Activated CD8-positive, alpha-beta T cell treated with anti-CD3 and anti-CD28 coated beads, Interleukin-2, amount 10 ng/mL, durations not matched to agents 7 days and 5 days (primary cell): ENCODE measurements around the gene STUB1. TPM values are rescaled to one million over a fixed set of nuclear protein-coding genes. Genes with fewer than 3 reads are reported as not detected.
A peak's percentile ranks its signal among the peaks of the same experiment; 100 is the strongest.

Experiments used
- ATAC-seq: fragments of 150-1000 bp; cut with Tn5 transposase; one replicate; pipeline ENCODE4 v1.10.0; 2021; ENCODE audit warnings: moderate library complexity
- CTCF ChIA-PET: fragments of 350-600 bp; sonication (Branson Sonifier 250); formaldehyde crosslinking; loops from one replicate; lab custom pipeline; 2021; ENCODE audit warnings: antibody characterized with exemption; lab: Charles Lee
- POLR2A ChIA-PET: fragments of 350-600 bp; sonication (Branson Sonifier 250); formaldehyde crosslinking; loops from one replicate; lab custom pipeline; 2021; ENCODE audit warnings: antibody characterized with exemption; lab: Charles Lee
- DNase-seq: peaks from one replicate; pipeline ENCODE4 v3.0.0-alpha.2; 2020
- H3K27ac Mint-ChIP-seq: one replicate; pipeline ENCODE4 v1.8.0; 2021; ENCODE audit warnings: mild to moderate bottlenecking, mixed read lengths
- H3K27me3 Mint-ChIP-seq: one replicate; pipeline ENCODE4 v1.8.0; 2021; ENCODE audit warnings: low read depth, mixed read lengths
- H3K36me3 Mint-ChIP-seq: one replicate; pipeline ENCODE4 v1.8.0; 2021; ENCODE audit warnings: low read depth, mixed read lengths
- H3K4me1 Mint-ChIP-seq: one replicate; pipeline ENCODE4 v1.8.0; 2021; ENCODE audit warnings: low read depth, mixed read lengths
- H3K4me3 Mint-ChIP-seq: one replicate; pipeline ENCODE4 v1.8.0; 2021; ENCODE audit warnings: mild to moderate bottlenecking, mixed read lengths
- H3K9me3 Mint-ChIP-seq: one replicate; pipeline ENCODE4 v1.8.0; 2022; ENCODE audit warnings: mixed read lengths; ENCODE audit not compliant: insufficient read depth
- total RNA-seq, 2 experiments: library from RNA; stranded (reverse); gene quantifications; one replicate each; pipeline ENCODE4 v1.2.3, GENCODE V29; 2021

The STUB1 gene
- total RNA-seq, 2 experiments from 2014 or later: 80.4 to 86.4 TPM

DNA sequence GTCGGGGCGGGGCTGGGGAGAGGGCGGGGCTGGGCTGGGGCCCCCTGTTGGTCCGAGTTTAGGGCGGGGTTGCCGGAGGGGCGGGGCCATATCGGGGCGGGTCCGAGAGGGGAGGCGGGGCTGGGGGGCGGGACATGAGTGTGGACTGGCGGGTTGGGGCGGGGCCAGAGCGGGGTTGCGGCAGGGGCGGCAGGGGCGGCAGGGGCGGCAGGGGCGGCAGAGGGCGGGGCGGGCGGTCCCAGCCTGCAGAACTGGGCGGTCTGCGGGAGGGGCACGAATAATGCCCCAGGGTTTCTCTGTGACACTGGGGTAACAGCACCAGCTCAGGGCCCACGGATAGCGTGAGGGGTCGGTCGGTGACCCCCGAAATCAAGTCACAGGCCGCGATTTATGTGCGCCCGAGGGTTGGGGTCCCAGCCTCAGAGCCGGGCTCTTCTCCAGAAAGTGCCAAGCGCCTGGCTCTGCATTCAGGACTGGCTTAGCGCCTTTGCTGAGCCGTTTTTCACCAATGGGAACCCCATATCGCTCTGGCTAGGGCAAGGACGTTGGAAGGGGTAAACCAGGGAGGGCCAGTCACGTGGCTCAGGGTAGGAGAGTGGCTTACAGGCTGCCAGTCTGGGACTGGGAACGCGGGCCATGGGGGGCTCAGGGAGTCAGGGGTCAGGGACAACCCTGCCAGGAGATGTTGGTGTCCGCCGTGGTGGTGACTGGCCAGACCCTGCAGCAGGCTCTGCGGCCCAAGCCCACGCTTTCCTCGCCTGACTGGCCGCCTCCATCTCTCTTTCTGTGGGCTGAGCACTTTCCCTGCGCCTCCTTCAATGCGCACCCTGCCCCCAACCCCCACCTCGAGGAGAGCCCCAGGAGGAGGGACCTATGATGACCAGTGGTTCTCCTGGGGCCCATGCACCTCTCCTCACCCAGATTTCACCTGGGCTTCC is 42.9 kb upstream of the STUB1 start:
- Mint-ChIP-seq H3K27ac (peak overlapping the region; percentile 88), H3K9me3 (no peaks in the 10 kb centered on the region), H3K4me1 (peaks cover 10% of the 10 kb centered on the region), H3K27me3 (peaks cover 2% of the 10 kb centered on the region), H3K4me3 (peak overlapping the region; percentile 90), H3K36me3 (peaks cover 3% of the 10 kb centered on the region)
- ChIA-PET CTCF (interaction anchor here (1.2 to 2.7 kb wide), 3 partner anchors 11 to 72 kb away, joined by 3 to 16 read pairs (median 3); partner anchors contain the start of gene WDR90), POLR2A (interaction anchor here (1.1 kb wide), 1 partner anchor 42 kb away, joined by 3 read pairs; no protein-coding TSS in a partner anchor)
- ATAC-seq: peak; percentile 16
- DNase-seq: peak; percentile 92

GRCh38 chr16:638034-638543 is 42.1 kb upstream of the STUB1 start:
- Mint-ChIP-seq H3K27ac (no peak overlapping the region), H3K36me3 (peaks cover 3% of the 10 kb centered on the region), H3K4me3 (no peak overlapping the region), H3K4me1 (peaks cover 16% of the 10 kb centered on the region), H3K9me3 (no peaks in the 10 kb centered on the region), H3K27me3 (peaks cover 2% of the 10 kb centered on the region)
- POLR2A ChIA-PET: no interaction called here
- CTCF ChIA-PET: interaction anchor here (2.7 kb wide), 1 partner anchor 10 kb away, joined by 16 read pairs; the partner anchor contains the start of gene WDR90
- DNase-seq (no peak), ATAC-seq (no peak)

DNA sequence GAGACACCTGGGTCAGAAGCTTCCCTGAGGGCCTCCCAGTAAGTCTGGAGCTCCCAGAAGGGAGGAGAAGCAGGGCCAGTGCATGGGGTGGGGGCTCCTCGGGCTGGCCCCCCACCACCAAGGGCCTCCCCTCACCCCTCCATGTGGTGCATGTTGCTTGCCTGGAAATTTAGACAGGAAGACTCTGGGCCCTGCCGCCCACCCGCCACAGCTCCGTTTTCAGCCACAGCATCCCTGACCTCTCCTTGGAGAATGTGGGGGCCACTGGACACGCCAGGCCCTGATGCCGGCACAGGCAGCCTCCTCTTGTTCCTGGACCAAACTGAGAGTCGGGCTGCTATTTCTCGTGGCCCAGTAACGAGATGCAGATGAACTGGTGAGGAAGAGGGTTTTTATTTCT is 41.4 kb upstream of the STUB1 start:
- ChIA-PET POLR2A (no interaction called here), CTCF (no interaction called here)

GRCh38 chr16:640614-641013 is 39.6 kb upstream of the STUB1 start:
- ChIA-PET POLR2A (no interaction called here), CTCF (no interaction called here)
- Mint-ChIP-seq H3K4me3 (peak overlapping the region; percentile 42), H3K9me3 (no peaks in the 10 kb centered on the region), H3K27me3 (peaks cover 2% of the 10 kb centered on the region), H3K36me3 (peaks cover 12% of the 10 kb centered on the region), H3K27ac (no peak overlapping the region), H3K4me1 (peaks cover 17% of the 10 kb centered on the region)
- DNase-seq (no peak), ATAC-seq (no peak)

More for the DNA sequence above, 41.4 kb upstream of the STUB1 start:
- DNase-seq (no peak), ATAC-seq (no peak)
- no peak overlapping the region for H3K27ac Mint-ChIP-seq
- H3K9me3 Mint-ChIP-seq: no peaks in the 10 kb centered on the region
- peaks cover 21% of the 10 kb centered on the region for H3K4me1 Mint-ChIP-seq
- peaks cover 6% of the 10 kb centered on the region for H3K36me3 Mint-ChIP-seq
- peaks cover 2% of the 10 kb centered on the region for H3K27me3 Mint-ChIP-seq
- H3K4me3 Mint-ChIP-seq: no peak overlapping the region

DNA sequence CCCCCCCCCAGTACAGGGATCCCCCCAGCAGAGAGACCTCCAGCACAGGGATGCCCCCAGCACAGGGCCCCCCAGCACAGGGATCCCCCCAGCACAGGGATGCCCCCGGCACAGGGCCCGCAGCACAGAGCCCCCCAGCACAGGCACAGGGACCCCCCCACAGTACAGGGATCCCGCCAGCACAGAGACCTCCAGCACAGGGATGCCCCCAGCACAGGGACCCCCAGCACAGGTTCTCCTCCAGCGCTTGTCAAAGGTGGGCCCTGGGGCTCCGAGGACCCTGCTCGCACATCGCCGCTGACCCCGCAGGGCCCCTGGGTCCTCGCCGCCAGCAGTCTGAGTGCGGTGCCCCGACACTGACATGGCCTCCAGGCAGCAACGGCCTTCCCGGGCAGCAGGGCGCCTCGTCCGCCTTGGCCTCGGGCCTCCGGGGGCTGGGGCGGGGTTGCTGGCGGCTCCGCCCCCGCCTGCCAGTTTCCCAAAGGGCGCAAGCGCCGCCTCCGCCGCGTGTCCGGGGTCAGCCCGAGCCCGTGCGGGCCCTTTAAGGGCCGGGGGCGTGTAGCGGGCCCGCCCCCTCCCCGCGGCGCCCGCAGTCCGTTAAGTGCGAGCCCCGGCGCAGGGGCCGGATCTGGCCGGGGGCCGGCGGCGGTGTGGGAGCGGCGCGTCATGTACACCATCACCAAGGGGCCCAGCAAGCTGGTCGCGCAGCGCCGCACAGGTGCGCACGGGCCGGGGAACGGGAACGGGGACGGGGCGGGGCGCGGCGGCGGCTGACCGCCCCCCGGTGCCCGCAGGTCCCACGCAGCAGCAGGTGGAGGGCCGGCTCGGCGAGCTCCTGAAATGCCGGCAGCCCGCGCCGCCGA is 38.7 kb upstream of the STUB1 start, which contains the start of gene MCRIP2:
MCRIP2 (plus strand) TSS at position 503 of the 863 bp plus-strand sequence; CDS start at position 667, 164 bp downstream.
- Mint-ChIP-seq H3K9me3 (no peaks in the 10 kb centered on the region), H3K27me3 (peaks cover 2% of the 10 kb centered on the region), H3K36me3 (peaks cover 12% of the 10 kb centered on the region), H3K27ac (peak within 1 kb of the TSS; percentile 67), H3K4me3 (peak within 1 kb of the TSS; percentile 70), H3K4me1 (peaks cover 15% of the 10 kb centered on the region)
- CTCF ChIA-PET: no interaction called here
- DNase-seq (peak; percentile 76), ATAC-seq (peak; percentile 66)
- POLR2A ChIA-PET: interaction anchor here (1.1 kb wide), 1 partner anchor 13 kb away, joined by 3 read pairs; no protein-coding TSS in a partner anchor

- H3K27ac Mint-ChIP-seq: peak overlapping the region; percentile 67
- CTCF ChIA-PET: no interaction called here
These were observed 37.8 kb upstream of the STUB1 start for GRCh38 chr16:642189-643049.

GRCh38 chr16:643050-643368 is 37.2 kb upstream of the STUB1 start:
- no peak for ATAC-seq
- CTCF ChIA-PET: no interaction called here
- H3K27ac Mint-ChIP-seq: no peak overlapping the region
- peaks cover 17% of the 10 kb centered on the region for H3K4me1 Mint-ChIP-seq
- no peak for DNase-seq
- H3K36me3 Mint-ChIP-seq: peaks cover 9% of the 10 kb centered on the region
- peak overlapping the region; percentile 70 for H3K4me3 Mint-ChIP-seq
- H3K27me3 Mint-ChIP-seq: no peaks in the 10 kb centered on the region
- POLR2A ChIA-PET: interaction anchor here (0.9 kb wide), 1 partner anchor 52 kb away, joined by 4 read pairs; no protein-coding TSS in a partner anchor
- H3K9me3 Mint-ChIP-seq: no peaks in the 10 kb centered on the region

More at GRCh38 chr16:642189-643049, 37.8 kb upstream of the STUB1 start:
- peak; percentile 55 for DNase-seq
- peak; percentile 47 for ATAC-seq
- peaks cover 15% of the 10 kb centered on the region for H3K4me1 Mint-ChIP-seq
- H3K4me3 Mint-ChIP-seq: peak overlapping the region; percentile 70
- no peaks in the 10 kb centered on the region for H3K27me3 Mint-ChIP-seq
- POLR2A ChIA-PET: interaction anchor here (0.9 to 1.1 kb wide), 2 partner anchors 12 to 53 kb away, joined by 3 to 4 read pairs; no protein-coding TSS in a partner anchor
- H3K36me3 Mint-ChIP-seq: peaks cover 9% of the 10 kb centered on the region
- no peaks in the 10 kb centered on the region for H3K9me3 Mint-ChIP-seq

- no peak overlapping the region for H3K27ac Mint-ChIP-seq
- ChIA-PET POLR2A (no interaction called here), CTCF (no interaction called here)
- H3K9me3 Mint-ChIP-seq: no peaks in the 10 kb centered on the region
- peaks cover 20% of the 10 kb centered on the region for H3K4me1 Mint-ChIP-seq
- H3K4me3 Mint-ChIP-seq: no peak overlapping the region
- H3K36me3 Mint-ChIP-seq: peaks cover 11% of the 10 kb centered on the region
- DNase-seq (no peak), ATAC-seq (no peak)
- no peaks in the 10 kb centered on the region for H3K27me3 Mint-ChIP-seq
These were observed 35.7 kb upstream of the STUB1 start for GRCh38 chr16:644556-644955.

DNA sequence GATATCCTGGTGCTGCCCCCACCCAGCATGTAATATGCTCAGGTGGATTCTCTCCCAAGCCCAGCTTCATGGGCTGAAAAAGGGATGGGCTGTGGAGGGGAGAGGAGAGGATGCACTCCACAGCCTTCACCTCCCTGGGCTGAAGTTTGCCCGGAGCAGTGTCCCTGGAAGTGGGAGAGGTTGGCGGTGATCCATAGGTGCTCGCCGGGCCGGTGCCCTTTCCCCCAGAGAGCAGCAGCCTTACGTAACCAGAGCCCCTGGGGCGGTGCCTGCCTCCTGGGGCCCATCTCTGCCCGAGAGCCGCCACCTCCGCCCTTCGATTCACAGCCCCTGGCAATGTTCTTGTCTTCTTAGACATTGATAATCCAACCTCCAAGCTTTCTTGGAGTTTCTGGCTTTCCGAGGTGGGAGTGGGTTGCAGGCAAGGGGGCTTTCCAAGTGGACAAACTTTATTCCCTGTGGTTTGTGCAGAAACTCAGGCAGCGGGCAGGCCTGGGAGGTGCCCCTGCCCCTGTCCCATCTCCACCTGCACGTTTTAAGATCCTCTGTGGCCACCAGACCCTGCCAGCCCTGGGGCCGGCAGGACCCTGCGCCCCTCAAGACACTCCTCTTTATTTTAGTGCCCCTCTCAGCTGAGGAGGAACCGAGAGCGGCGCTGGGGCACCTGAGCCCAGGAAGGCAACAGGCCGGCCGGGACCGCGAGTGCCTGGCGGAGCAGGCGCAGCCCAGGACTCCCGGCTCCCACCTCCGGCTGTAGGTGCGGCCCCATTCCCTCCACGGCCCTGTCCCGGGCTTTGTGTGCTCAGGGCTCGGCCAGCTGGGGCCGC is 34.1 kb upstream of the STUB1 start:
- POLR2A ChIA-PET: no interaction called here
- CTCF ChIA-PET: no interaction called here
- H3K27me3 Mint-ChIP-seq: no peaks in the 10 kb centered on the region

DNA sequence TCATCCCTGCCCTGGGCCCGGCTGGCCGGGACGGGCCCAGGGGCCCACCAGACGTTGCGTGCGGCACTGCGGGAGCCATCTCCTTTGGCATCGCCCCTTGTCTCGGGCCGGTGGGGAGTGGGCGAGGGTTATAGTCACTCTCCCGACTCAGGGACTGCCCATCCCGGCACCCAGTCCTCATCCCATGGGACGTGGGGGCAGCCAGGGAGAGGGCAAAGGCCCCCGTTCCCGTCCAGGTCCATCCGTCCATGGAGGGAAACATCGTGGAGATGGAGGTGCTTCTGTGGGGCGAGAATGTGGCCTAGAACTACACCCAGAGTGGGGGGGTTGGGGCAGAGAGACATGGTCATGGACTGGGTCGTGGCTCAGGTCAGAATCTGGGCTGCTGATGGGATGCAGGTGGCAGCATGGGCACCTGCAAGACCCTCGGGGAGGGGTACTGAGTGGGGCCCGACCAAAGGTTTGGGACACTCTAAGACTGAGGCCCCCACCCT is 33.5 kb upstream of the STUB1 start:
- Mint-ChIP-seq H3K36me3 (peaks cover 11% of the 10 kb centered on the region), H3K9me3 (no peaks in the 10 kb centered on the region), H3K27ac (no peak overlapping the region), H3K27me3 (no peaks in the 10 kb centered on the region), H3K4me1 (peaks cover 27% of the 10 kb centered on the region), H3K4me3 (no peak overlapping the region)
- CTCF ChIA-PET: no interaction called here
- ATAC-seq (no peak), DNase-seq (no peak)
- POLR2A ChIA-PET: no interaction called here

More for the DNA sequence above, 34.1 kb upstream of the STUB1 start:
- Mint-ChIP-seq H3K36me3 (peaks cover 11% of the 10 kb centered on the region), H3K4me1 (peaks cover 27% of the 10 kb centered on the region), H3K9me3 (no peaks in the 10 kb centered on the region), H3K4me3 (no peak overlapping the region), H3K27ac (no peak overlapping the region)
- DNase-seq (no peak), ATAC-seq (no peak)
